Suppressor macrophage treated with lipopolysaccharide for 4 hours (primary cell): Measurements from ENCODE around the gene GSTT4.

Experiments used
- DNase-seq: peaks from one replicate; pipeline ENCODE4 v3.0.0-alpha.2; 2020

Gene GSTT4

DNA sequence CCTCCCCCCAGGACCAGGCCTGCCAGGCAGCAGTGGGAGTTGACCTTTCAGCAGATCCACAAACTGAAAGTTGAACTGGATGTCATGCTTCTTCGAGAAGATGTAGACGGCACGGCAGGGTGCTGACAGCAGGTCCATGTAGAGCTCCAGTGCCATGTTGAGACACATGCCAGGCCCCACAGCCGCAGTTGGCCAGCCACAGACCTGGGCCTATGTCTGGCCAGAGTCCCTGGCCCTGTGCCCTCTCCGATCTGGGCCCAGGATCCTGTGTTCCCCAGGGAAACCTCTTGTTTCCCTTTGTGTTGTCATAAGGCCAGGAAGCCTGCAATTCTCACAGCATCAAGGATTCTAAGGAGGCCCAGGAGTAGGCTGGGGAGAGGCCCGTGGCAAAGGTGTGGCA lies at the start of gene GSTT4:
GSTT4 (minus strand) TSS at position 253 of the 400 bp plus-strand sequence; CDS start at position 156, 97 bp downstream.
- DNase-seq = no peak

GRCh38 chr22:24054356-24054755 lies 49.1 kb upstream of the GSTT4 start:
- no peak for DNase-seq

GRCh38 chr22:24053481-24054226 lies 48.4 kb upstream of the GSTT4 start:
- peak; percentile 36 for DNase-seq

GRCh38 chr22:24051568-24051967 lies 46.3 kb upstream of the GSTT4 start:
- DNase-seq = no peak

GRCh38 chr22:24051028-24051427 lies 45.8 kb upstream of the GSTT4 start:
- DNase-seq = no peak

DNA sequence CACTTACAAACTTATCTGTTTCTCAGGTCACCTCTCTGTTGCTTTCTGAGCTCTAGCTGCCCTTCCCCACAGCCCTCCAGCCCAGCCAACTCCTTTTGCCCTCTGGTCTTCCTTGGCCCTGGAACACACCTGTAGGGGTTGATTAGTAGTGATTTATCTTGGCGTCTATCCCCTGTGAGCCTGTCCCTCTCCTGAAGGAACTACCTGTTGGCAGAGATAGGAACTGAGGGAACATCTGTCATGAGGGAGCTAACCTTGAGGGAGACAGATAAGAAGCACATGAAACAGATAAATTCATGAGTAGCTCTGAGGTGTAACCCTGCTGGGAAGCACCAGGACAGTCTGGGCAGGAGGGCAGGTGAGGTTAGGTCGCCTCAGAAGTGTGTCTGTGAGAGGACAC lies 44.7 kb upstream of the GSTT4 start:
- DNase-seq = no peak

GRCh38 chr22:24049211-24049610 lies 44.0 kb upstream of the GSTT4 start:
- DNase-seq = no peak

- no peak for DNase-seq
These were observed 40.8 kb upstream of the GSTT4 start for GRCh38 chr22:24046024-24046423.

- peak; percentile 88 for DNase-seq
These were observed 38.7 kb upstream of the GSTT4 start for GRCh38 chr22:24043958-24044357.

GRCh38 chr22:24043465-24043864 lies 38.2 kb upstream of the GSTT4 start:
- peak; percentile 16 for DNase-seq

- DNase-seq = no peak
These were observed 35.7 kb upstream of the GSTT4 start for GRCh38 chr22:24040946-24041345.

DNA sequence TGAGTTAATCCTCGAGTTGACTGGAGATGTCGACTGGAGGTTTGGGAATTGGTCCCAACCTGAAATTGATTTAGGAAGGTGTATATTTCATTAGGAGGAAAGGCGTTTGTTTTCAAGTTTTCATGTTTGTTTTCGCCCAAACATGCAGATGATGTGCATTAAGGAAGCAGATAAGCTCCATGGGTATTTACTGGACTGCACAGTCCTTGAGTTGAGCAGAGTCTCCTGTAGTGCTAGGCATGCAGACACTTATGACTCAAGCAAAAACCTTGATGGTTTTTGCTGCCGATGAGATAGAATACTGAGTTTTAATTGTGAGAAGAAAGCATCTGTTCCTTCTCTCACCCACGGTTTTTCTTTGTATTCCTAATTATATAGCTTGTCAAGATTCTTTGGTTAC lies 33.8 kb upstream of the GSTT4 start:
- no peak for DNase-seq

- DNase-seq = no peak
These were observed 32.9 kb upstream of the GSTT4 start for GRCh38 chr22:24037851-24038765.

- no peak for DNase-seq
These were observed 30.0 kb upstream of the GSTT4 start for GRCh38 chr22:24035296-24035695.

DNA sequence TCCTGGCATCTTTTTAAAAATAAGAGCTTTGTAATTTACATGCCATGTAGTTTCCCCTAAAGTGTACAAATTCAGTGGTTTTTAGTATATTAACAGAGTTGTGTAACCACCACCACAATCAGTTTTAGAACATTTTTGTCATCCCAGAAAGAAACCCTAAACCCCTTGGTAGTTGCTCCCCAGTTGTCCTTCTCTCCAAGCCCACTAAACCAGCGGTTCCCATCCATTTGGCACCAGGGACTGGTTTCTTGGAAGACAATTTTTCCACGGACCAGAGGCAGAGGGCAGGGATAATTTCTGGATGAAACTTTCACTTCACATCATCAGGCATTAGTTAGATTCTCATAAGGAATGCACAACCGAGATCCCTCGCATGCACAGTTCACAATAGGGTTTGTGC lies 28.5 kb upstream of the GSTT4 start:
- no peak for DNase-seq

GRCh38 chr22:24030186-24030702 lies 25.0 kb upstream of the GSTT4 start:
- no peak for DNase-seq

GRCh38 chr22:24029304-24029703 lies 24.1 kb upstream of the GSTT4 start:
- DNase-seq = no peak

- no peak for DNase-seq
These were observed 23.3 kb upstream of the GSTT4 start for GRCh38 chr22:24028533-24028932.

DNA sequence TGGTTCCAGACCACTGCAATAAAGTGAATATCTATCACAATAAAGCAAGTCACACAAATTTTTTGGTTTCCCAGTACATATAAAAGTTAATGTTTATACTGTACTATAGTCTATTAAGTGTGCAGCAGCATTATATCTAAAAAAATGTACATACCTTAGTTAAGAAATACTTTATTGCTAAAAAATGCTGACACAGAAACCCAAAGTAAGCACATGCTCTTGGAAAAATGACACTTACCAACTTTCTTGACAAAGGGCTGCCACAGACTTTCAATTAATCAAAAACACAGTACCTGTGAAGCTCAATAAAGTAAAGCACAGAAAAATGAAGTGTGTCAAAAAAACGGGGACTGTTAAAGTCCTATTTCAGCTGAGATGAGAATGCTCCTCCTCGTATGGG lies 22.7 kb upstream of the GSTT4 start:
- no peak for DNase-seq

DNA sequence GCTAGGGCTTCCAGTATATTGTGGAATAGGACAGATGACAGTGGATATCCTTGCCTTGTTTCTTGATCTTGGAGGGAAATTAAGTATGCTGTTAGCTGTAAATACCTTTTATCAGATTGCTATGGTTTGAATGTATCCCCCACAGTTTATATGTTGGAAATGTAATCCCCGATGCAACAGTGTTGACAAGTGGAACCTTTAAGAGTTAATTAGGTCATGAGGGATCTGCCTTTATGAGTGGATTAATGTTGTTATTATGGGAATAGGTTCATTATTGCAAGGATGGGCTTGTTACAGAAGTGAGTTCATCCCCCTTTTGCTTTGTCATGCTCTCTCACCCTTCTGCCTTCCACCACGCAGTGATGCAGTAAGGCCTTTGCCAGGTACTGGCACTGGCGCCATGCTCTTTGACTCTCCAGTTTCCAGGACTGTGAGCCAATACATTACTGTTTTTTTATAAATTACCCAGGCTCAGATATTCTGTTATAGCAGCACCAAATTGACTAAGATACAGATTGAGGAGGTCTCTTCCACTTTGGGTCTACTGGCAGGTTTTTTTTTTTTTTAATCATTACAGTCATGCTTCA lies 22.2 kb upstream of the GSTT4 start:
- no peak for DNase-seq

DNA sequence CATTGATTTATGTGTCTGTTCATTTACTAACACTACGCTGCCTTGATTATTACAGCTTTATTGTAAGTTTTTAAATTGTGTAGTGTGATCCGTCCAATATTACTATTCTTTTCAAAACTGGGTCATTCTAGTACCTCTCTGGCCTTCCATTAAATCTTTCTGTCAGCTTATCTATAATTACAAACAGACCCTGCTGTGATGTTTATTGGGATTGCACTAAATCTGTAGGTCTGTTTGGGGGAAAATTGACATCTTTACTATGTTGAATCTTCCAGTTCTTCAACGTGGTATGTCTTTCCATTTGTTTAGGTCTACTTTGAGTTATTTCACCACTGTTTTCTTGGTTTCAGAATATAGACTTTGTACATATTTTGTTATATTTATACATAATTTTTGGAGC lies 21.5 kb upstream of the GSTT4 start:
- no peak for DNase-seq

- no peak for DNase-seq
These were observed 20.8 kb upstream of the GSTT4 start for GRCh38 chr22:24026056-24026455.

GRCh38 chr22:24025475-24025874 lies 20.2 kb upstream of the GSTT4 start:
- DNase-seq = no peak

- no peak for DNase-seq
These were observed 19.1 kb upstream of the GSTT4 start for GRCh38 chr22:24024354-24024753.
